Gastroesophageal sphincter (tissue), 3 donors: ENCODE results near the gene MFSD11.

Experiments
- CTCF ChIP-seq, 4 experiments: fragments of 200-600 bp in 2 of 4; fragments of 450-650 bp in 2 of 4; sonication (generic) in 1 of 4; IDR thresholded peaks; one replicate each; pipeline ENCODE4 v1.5.1; 2017 to 2019; ENCODE audit warnings: antibody characterized with exemption in 4 of 4, mild to moderate bottlenecking in 2 of 4, moderate library complexity in 2 of 4
- EP300 ChIP-seq: sonication (generic); formaldehyde crosslinking; IDR thresholded peaks from one replicate; pipeline ENCODE4 v1.6.1; 2017; ENCODE audit warnings: antibody characterized with exemption, mild to moderate bottlenecking
- POLR2A ChIP-seq, 2 donors: fragments of 450-650 bp; IDR thresholded peaks; one replicate each; pipeline ENCODE4 v1.6.1; 2017; ENCODE audit warnings: antibody characterized with exemption in 2 of 2, mild to moderate bottlenecking in 2 of 2, moderate library complexity in 1 of 2

GRCh38 chr17:76709077-76709950 is 28.6 kb upstream of the MFSD11 start:
- TF ChIP-seq POLR2A (IDR thresholded peaks at IDR 0.05) (peak; percentile 64 to 85), EP300 (no peak), CTCF (IDR thresholded peaks at IDR 0.05) (peak in 1 of 4 experiments; percentile 8)
